BLaER1 (cell line): ENCODE data around the gene RPS6KA5.
A peak's percentile ranks its signal among the peaks of the same experiment; 100 is the strongest.

ENCODE experiments used
- H3K27ac ChIP-seq: shearing (Covaris generic); formaldehyde crosslinking; 2 replicates; pipeline ENCODE4 v1.8.1; 2022
- H3K27me3 ChIP-seq: shearing (Covaris generic); formaldehyde crosslinking; 2 replicates; pipeline ENCODE4 v1.8.1; 2022
- H3K36me3 ChIP-seq: shearing (Covaris generic); formaldehyde crosslinking; 2 replicates; pipeline ENCODE4 v1.8.1; 2022
- H3K4me1 ChIP-seq: shearing (Covaris generic); formaldehyde crosslinking; 2 replicates; pipeline ENCODE4 v1.8.1; 2022
- H3K4me2 ChIP-seq: shearing (Covaris generic); formaldehyde crosslinking; 2 replicates; pipeline ENCODE4 v1.8.1; 2022
- H3K4me3 ChIP-seq: shearing (Covaris generic); formaldehyde crosslinking; 2 replicates; pipeline ENCODE4 v1.8.1; 2022
- H3K9ac ChIP-seq: shearing (Covaris generic); formaldehyde crosslinking; 2 replicates; pipeline ENCODE4 v1.8.1; 2022
- H3K9me3 ChIP-seq: shearing (Covaris generic); formaldehyde crosslinking; 2 replicates; pipeline ENCODE4 v1.8.1; 2022
- H4K20me1 ChIP-seq: shearing (Covaris generic); formaldehyde crosslinking; 2 replicates; pipeline ENCODE4 v1.8.1; 2022
- Cebpa-rat ChIP-seq: shearing (Covaris generic); IDR thresholded peaks from 2 replicates; pipeline ENCODE4 v1.8.1; 2022

Gene RPS6KA5

GRCh38 chr14:90818715-90819114 lies 241.7 kb downstream of the RPS6KA5 start:
- no peaks in the 10 kb centered on the region for H3K27me3 ChIP-seq
- H3K4me3 ChIP-seq = no peak overlapping the region
- no peak overlapping the region for H3K9ac ChIP-seq
- TF ChIP-seq Cebpa-rat = no peak
- H3K4me1 ChIP-seq = peaks cover 27% of the 10 kb centered on the region
- no peak overlapping the region for H3K27ac ChIP-seq
- H3K4me2 ChIP-seq = no peak overlapping the region
- H3K9me3 ChIP-seq = peaks cover 22% of the 10 kb centered on the region
- H3K36me3 ChIP-seq = no peaks in the 10 kb centered on the region
- H4K20me1 ChIP-seq = no peaks in the 10 kb centered on the region; the same call in 1 of the 2 replicates

- no peaks in the 10 kb centered on the region for H3K36me3 ChIP-seq
- no peak overlapping the region for H3K27ac ChIP-seq
- no peak overlapping the region for H3K9ac ChIP-seq
These were observed 243.6 kb downstream of the RPS6KA5 start for GRCh38 chr14:90816681-90817436.

GRCh38 chr14:90815822-90816662 lies 244.4 kb downstream of the RPS6KA5 start, which contains the start of gene TTC7B:
TTC7B (minus strand) TSS chr14:90816430; CDS start chr14:90816295, 135 bp downstream.
- H3K36me3 ChIP-seq = no peaks in the 10 kb centered on the region
- no peaks in the 10 kb centered on the region for H3K27me3 ChIP-seq
- H3K4me2 ChIP-seq = peak within 1 kb of the TSS; percentile 90
- peak within 1 kb of the TSS; percentile 78 for H3K4me3 ChIP-seq
- H3K9me3 ChIP-seq = no peaks in the 10 kb centered on the region
- H4K20me1 ChIP-seq = peaks cover 24% of the 10 kb centered on the region; the same call in 1 of the 2 replicates
- no peak for TF ChIP-seq Cebpa-rat
- peaks cover 28% of the 10 kb centered on the region for H3K4me1 ChIP-seq
- peak within 1 kb of the TSS; percentile 85 for H3K9ac ChIP-seq
- peak within 1 kb of the TSS; percentile 86 for H3K27ac ChIP-seq

More at GRCh38 chr14:90816681-90817436, 243.6 kb downstream of the RPS6KA5 start:
- Histone ChIP-seq H3K27me3 (no peaks in the 10 kb centered on the region), H3K9me3 (peaks cover 3% of the 10 kb centered on the region), H3K4me3 (no peak overlapping the region), H4K20me1 (peaks cover 16% of the 10 kb centered on the region; the same call in 1 of the 2 replicates), H3K4me1 (peaks cover 31% of the 10 kb centered on the region), H3K4me2 (peak overlapping the region; percentile 57)
- TF ChIP-seq Cebpa-rat = no peak

GRCh38 chr14:90815572-90815821 lies 244.9 kb downstream of the RPS6KA5 start:
- Histone ChIP-seq H3K27me3 (no peaks in the 10 kb centered on the region), H3K9ac (peak overlapping the region; percentile 85), H3K36me3 (no peaks in the 10 kb centered on the region), H3K4me3 (peak overlapping the region; percentile 78), H4K20me1 (peaks cover 28% of the 10 kb centered on the region; the same call in 1 of the 2 replicates), H3K27ac (peak overlapping the region; percentile 86), H3K9me3 (no peaks in the 10 kb centered on the region), H3K4me1 (peaks cover 27% of the 10 kb centered on the region), H3K4me2 (peak overlapping the region; percentile 90)
- no peak for TF ChIP-seq Cebpa-rat

- Histone ChIP-seq H3K36me3 (no peaks in the 10 kb centered on the region), H3K4me2 (peak overlapping the region; percentile 90), H3K9ac (peak overlapping the region; percentile 85), H4K20me1 (peaks cover 28% of the 10 kb centered on the region; the same call in 1 of the 2 replicates), H3K27me3 (no peaks in the 10 kb centered on the region), H3K27ac (no peak overlapping the region), H3K9me3 (no peaks in the 10 kb centered on the region), H3K4me1 (peaks cover 31% of the 10 kb centered on the region), H3K4me3 (peak overlapping the region; percentile 78)
- no peak for TF ChIP-seq Cebpa-rat
These were observed 245.5 kb downstream of the RPS6KA5 start for GRCh38 chr14:90814806-90815571.

GRCh38 chr14:90813442-90813841 lies 247.0 kb downstream of the RPS6KA5 start:
- Histone ChIP-seq H3K9ac (no peak overlapping the region), H3K4me2 (no peak overlapping the region), H3K4me1 (peaks cover 39% of the 10 kb centered on the region), H3K4me3 (no peak overlapping the region), H3K27ac (no peak overlapping the region), H3K27me3 (no peaks in the 10 kb centered on the region), H3K36me3 (no peaks in the 10 kb centered on the region), H3K9me3 (no peaks in the 10 kb centered on the region), H4K20me1 (peaks cover 31% of the 10 kb centered on the region; the same call in 1 of the 2 replicates)
- no peak for TF ChIP-seq Cebpa-rat

- TF ChIP-seq Cebpa-rat = no peak
- Histone ChIP-seq H3K9me3 (no peaks in the 10 kb centered on the region), H3K27ac (no peak overlapping the region), H3K27me3 (no peaks in the 10 kb centered on the region), H3K9ac (no peak overlapping the region), H3K4me2 (no peak overlapping the region), H4K20me1 (peaks cover 43% of the 10 kb centered on the region; the same call in 1 of the 2 replicates), H3K36me3 (no peaks in the 10 kb centered on the region), H3K4me3 (no peak overlapping the region), H3K4me1 (peaks cover 53% of the 10 kb centered on the region)
These were observed 248.3 kb downstream of the RPS6KA5 start for GRCh38 chr14:90812109-90812508.

- peaks cover 57% of the 10 kb centered on the region for H3K4me1 ChIP-seq
- no peak overlapping the region for H3K9ac ChIP-seq
- TF ChIP-seq Cebpa-rat = no peak
- no peaks in the 10 kb centered on the region for H3K27me3 ChIP-seq
- peaks cover 48% of the 10 kb centered on the region; the same call in 1 of the 2 replicates for H4K20me1 ChIP-seq
- H3K4me3 ChIP-seq = no peak overlapping the region
- H3K4me2 ChIP-seq = no peak overlapping the region
- no peaks in the 10 kb centered on the region for H3K9me3 ChIP-seq
- H3K36me3 ChIP-seq = no peaks in the 10 kb centered on the region
- no peak overlapping the region for H3K27ac ChIP-seq
These were observed 248.8 kb downstream of the RPS6KA5 start for GRCh38 chr14:90811641-90812040.

- Histone ChIP-seq H4K20me1 (peaks cover 55% of the 10 kb centered on the region; the same call in 1 of the 2 replicates), H3K36me3 (no peaks in the 10 kb centered on the region), H3K4me1 (peaks cover 66% of the 10 kb centered on the region), H3K9ac (no peak overlapping the region), H3K27me3 (no peaks in the 10 kb centered on the region), H3K4me3 (no peak overlapping the region), H3K9me3 (no peaks in the 10 kb centered on the region), H3K27ac (no peak overlapping the region), H3K4me2 (no peak overlapping the region)
- no peak for TF ChIP-seq Cebpa-rat
These were observed 249.6 kb downstream of the RPS6KA5 start for GRCh38 chr14:90810806-90811205.
